HG03066 (cell line): ENCODE data around the gene MICA.
"Not testable (repeated sequence)": the region's sequence is repeated elsewhere in the genome, so short reads cannot be mapped to it uniquely, and the experiment has no call there.

Experiments used
- ATAC-seq: cut with Tn5 transposase; IDR thresholded peaks from one replicate; pipeline ENCODE4 v1.9.1; 2021; ENCODE audit warnings: low read depth; ENCODE audit not compliant: unreplicated experiment

Gene MICA

DNA sequence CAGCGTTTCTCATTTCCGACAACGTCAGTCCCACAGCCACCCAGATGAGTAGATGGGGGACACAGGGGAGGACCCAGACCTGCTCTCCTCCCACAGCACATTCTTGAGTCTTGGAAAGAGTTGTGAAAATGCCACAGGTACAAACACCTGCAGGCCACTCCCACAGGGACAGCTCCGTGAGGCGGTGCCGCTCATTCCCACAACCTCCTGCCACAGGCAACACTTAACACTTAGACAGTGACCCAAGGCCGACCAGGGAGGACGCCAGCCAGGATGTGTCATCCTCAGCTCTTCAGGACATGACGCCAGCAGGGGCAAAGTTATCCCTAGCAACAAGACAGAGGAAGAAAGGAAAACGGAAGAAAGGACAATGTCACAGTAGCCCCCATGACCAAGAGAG is 23.5 kb upstream of the MICA start:
- no peak for ATAC-seq

GRCh38 chr6:31381666-31382065 is 21.7 kb upstream of the MICA start:
- ATAC-seq = no peak

DNA sequence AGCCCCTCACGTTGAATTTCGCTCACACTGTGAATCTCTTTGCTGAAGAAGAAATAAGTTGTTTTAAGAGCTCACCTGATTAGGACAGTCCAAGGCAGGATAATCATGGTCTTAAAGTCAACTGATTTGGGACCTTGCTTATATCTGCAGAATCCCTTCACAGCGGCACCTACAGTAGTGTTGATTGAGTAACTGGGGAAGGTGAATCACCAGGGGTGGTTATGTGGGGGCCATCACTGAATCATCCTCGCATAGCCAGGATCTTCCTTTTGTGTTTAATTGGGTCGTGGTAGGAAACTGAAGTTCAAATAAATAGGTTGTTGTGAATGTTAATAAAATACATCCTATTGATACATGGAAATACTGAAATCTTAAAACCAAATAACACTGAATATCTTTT is 20.2 kb upstream of the MICA start:
- ATAC-seq = no peak

GRCh38 chr6:31385041-31385440 is 18.4 kb upstream of the MICA start:
- no peak for ATAC-seq

DNA sequence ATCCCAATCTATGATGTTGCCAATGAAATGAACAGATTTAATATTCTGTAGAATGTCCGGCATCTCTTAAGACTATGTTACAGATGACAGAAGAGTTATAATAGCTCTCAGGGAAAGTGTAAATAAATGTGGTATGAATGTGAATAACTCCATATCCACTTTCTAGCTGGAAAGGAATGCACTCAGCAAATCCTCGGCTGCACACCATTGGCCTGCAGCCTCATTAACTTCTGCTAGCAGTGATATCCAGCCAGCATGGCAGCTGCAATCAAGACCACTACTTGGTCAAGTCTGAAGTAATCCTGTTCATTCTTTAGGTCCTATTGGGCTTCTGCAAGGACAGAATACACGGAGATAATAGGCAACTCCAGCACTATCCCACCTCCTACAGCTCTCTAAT is 17.3 kb upstream of the MICA start:
- ATAC-seq = no peak

- no peak for ATAC-seq
Measured at GRCh38 chr6:31386977-31387376, 16.4 kb upstream of the MICA start.

- ATAC-seq = not testable (repeated sequence)
Measured at GRCh38 chr6:31388916-31389801, 14.2 kb upstream of the MICA start.

DNA sequence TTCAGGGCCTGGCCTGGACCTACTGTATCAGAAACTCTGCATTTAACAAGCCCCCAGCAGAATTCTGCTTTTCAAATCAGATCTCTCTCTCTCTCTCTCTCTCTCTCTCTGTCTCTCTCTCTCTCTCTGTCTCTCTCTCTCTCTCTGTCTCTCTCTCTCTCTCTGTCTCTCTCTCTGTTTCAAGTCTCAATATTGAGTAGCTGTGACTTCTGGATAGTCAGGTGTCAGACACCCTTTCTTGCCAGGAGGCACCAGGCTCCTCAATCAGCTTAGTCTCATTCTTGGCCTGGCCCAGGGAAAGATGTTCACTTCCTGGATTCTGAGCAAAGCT is 13.6 kb upstream of the MICA start:
- not testable (repeated sequence) for ATAC-seq

DNA sequence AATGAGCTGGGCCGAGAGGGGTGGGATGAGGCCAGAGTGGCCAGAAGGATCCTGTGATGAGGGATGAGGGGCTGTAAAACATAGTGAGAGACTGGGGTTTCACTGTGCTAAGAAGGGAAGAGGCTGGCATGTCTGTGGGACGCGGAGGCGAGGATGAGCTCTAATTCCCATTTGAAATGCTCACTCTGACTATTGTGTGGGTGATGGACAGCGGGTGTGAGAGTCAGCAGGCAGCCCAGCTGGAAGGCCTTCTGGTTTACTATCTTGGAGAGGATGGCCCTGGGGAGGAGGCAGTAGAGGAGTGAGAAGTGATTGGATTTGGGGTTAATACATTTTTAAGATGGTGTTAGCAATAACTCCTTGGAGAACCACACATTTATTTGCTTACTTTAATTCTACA is 9.5 kb upstream of the MICA start:
- no peak for ATAC-seq

DNA sequence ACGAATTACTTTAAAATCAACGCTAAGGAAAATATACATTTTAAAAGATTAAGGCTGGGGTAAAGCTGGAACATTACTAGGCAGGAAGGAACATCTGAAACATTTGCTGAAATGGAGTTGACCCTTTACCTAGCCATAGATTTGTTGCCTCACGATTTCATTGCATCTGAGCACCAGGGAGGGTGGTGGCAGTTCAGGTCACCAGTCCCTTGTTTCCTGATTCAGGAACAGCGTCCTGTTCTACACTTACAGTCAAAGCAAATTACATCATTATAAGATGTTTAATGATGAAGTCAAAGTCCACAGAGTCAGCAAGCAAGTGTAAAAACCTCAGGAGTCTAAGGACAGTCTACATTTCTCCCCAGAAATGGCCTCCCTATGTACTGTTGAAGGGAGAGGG is 9.0 kb upstream of the MICA start:
- ATAC-seq = no peak

GRCh38 chr6:31395832-31396231 is 7.6 kb upstream of the MICA start:
- no peak for ATAC-seq

DNA sequence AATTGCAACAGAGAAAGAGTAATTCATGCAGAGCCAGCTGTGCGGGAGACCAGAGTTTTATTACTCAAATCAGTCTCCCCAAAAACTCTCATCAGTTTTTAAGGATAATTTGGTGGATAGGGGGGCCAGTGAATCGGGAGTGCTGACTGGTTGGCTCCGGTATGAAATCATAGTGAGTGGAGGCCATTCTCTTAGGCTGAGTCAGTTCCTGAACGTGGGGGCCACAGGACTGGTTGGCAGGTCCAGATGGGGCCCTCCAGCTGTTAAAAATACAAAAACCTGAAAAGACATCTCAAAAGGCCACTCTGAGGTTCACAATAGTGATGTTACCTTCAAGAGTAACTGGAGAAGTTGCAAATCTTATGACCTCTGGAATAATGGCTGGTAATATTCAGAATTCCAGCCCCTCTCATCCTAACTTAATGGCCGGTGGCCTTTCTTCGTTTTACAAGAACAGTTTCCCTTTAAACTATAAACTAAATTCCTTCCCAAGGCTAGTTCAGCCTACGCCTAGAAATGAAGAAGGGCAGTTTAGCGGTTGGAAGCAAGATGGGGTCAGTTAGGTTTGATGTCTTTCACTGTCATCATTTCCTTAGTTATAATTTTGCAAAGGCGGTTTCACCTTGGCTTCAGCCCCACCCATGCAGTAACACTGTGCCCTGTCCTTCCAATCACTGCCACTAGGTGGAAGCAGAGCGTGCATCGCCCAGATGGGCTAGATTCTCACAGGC is 6.8 kb upstream of the MICA start:
- peak; percentile 53 for ATAC-seq

DNA sequence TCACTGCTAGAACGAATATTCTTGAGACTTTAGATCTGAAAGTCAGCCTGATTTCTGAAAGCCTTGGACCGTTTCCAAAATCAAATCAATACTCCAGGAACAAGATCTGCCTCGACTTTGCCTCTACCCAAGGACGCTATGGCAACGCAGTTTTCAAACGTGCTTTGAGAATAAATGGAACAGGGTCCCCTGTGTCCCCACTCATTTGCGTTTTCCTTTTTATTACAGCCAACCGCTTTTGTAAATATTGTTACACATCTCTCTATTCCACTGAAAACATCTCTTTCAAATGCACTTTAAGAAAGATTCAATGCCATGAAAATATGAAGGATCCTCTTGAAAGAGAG is 6.3 kb upstream of the MICA start:
- not testable (repeated sequence) for ATAC-seq

DNA sequence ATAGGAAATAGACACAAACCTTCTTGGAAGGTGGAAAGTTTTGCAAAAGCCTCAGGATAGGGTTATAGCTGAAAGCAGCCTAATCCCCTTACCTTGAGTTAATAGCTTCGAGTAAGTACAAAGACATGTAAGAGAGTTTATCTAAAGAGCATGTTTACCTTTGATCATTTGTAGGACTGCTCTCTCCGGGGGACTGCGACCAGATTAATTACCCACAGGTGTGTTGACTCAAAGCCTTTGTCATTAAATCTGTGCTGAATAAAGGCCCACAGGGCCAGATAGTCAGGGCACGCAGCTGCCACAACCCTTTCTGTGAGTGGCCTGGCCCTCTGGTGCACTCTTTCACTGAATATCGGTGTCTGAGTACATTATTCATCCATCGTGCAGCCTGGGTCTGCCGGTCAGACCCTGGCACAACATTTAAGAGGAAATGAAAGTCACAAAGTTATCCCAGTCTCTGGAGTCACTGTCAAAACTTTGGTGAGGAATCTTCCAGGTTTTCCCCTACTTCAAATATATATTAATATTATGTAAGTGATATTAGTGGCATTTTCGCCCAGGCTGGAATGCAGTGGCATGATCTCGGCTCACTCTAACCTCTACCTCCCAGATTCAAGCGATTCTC is 5.4 kb upstream of the MICA start:
- no peak for ATAC-seq

GRCh38 chr6:31399589-31400466 is 3.6 kb upstream of the MICA start:
- no peak for ATAC-seq

- no peak for ATAC-seq
Measured at GRCh38 chr6:31400467-31401289, 2.7 kb upstream of the MICA start.

GRCh38 chr6:31401403-31401802 is 2.0 kb upstream of the MICA start:
- ATAC-seq = no peak

DNA sequence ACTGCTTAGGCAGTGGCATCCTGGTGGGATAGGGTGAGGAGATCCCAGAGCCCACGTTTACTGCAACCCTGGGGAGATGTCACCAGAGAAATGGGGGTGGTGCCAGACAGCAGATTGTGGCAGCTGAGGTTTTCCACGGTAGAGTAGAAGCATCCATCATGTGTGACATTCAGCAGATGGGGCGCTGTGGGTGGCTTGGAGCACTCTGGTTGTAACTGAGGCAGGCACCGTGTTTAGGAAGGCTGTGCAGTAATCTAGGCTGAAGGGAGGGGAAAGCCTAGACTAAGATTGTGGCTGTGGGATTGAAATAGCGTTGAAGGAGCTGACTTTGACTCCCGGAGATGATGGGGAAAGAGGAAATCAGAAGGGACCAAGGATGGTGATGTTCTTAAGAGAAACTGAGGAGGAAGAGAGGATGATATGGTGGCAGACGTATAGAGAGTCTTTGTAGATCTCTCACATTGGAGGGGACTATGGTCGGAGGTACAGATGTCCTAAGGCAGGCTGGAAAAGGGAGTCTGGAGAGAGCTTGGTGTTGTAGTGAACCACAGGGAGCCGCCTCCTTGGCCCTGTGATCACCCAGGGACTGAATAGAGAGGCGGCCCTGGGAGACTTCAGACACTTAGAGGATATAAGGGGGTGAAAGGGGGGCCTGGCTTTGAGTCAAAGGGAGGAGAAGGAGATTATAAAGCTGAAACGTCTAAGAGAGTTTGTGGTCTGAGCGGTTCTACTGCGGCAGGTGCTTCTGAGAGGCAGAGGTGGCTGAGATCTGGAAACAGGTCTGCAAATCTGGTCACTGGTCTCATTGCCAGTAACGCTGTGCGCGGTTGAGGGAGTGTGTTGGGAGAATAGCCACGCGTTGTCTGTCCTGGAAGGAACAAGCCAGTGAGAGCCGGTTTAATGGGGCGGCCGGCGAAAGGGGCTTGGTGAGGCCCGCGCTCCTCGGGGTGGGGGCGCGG is 792 bp upstream of the MICA start:
- peak; percentile 4 for ATAC-seq

- not testable (repeated sequence) for ATAC-seq
Measured at GRCh38 chr6:31404061-31404364, 618 bp downstream of the MICA start.
